Measurements from ENCODE around the gene KLK12.

DNA sequence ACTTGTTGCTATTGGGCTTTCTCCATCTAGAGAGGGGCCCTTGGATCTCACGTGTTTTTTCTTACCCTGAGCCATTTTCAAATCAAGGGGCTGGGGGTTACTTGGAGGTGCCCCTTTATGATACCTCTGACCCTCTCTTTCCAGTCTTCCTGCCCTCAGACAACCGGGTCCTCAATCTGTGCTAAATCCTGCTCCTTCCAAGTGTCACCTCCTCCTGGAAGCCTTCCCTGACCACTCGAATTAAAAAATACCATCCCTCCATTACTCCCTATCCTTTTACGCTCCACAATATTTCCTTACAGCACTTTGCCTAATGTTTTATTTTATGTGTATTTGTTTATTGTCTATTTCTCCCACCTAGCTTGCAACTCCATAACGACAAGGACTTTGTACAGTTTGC lies 36.7 kb downstream of the KLK12 start:
- TF ChIP-seq KLF7 (tag by site-specific recombination; IDR thresholded peaks at IDR 0.05; ENCODE audit: borderline replicate concordance) (no peak), ZNF24 (tag by site-specific recombination; IDR thresholded peaks at IDR 0.05) (no peak), ZBTB8A (tag by site-specific recombination; IDR thresholded peaks at IDR 0.05) (no peak), TCF7L2 (IDR thresholded peaks at IDR 0.05; ENCODE audit: borderline replicate concordance, low read depth, low read length) (no peak)
- TF ChIP-seq, protein P1, sequence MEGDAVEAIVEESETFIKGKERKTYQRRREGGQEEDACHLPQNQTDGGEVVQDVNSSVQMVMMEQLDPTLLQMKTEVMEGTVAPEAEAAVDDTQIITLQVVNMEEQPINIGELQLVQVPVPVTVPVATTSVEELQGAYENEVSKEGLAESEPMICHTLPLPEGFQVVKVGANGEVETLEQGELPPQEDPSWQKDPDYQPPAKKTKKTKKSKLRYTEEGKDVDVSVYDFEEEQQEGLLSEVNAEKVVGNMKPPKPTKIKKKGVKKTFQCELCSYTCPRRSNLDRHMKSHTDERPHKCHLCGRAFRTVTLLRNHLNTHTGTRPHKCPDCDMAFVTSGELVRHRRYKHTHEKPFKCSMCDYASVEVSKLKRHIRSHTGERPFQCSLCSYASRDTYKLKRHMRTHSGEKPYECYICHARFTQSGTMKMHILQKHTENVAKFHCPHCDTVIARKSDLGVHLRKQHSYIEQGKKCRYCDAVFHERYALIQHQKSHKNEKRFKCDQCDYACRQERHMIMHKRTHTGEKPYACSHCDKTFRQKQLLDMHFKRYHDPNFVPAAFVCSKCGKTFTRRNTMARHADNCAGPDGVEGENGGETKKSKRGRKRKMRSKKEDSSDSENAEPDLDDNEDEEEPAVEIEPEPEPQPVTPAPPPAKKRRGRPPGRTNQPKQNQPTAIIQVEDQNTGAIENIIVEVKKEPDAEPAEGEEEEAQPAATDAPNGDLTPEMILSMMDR (tag by site-specific recombination; IDR thresholded peaks at IDR 0.05): no peak
